A549 (cell line): ENCODE measurements around the gene TXK. TPM values are rescaled to one million over a fixed set of nuclear protein-coding genes. Genes with fewer than 3 reads are reported as not detected.

ENCODE experiments used
- ATAC-seq, 2 experiments: fragments of 200-7000 bp in 1 of 2; fragments of >200 bp in 1 of 2; cut with Nextera tagmentation in 1 of 2; cut with Tn5 transposase in 1 of 2; 3 replicates each; pipeline versions ENCODE4 v1.8.0 to v1.9.1; 2018 to 2020; ENCODE audit warnings: mild to moderate bottlenecking in 1 of 2, moderate library complexity in 1 of 2
- CTCF ChIA-PET: fragments of 300-600 bp; sonication (Branson Sonifier 250); formaldehyde crosslinking; extraction: SDS; loops from one replicate; lab custom pipeline; 2021; ENCODE audit warnings: antibody characterized with exemption, inconsistent platforms; lab: Yijun Ruan, JAX
- POLR2A ChIA-PET: fragments of 350-600 bp; formaldehyde crosslinking; extraction: SDS; loops from one replicate; lab custom pipeline; 2021; ENCODE audit warnings: antibody characterized with exemption, inconsistent platforms; lab: Yijun Ruan, JAX
- DNase-seq, 2 experiments: peaks; one replicate each; pipeline versions ENCODE4 v3.0.0 to v3.0.0-alpha.2; 2011 to 2016; ENCODE audit warnings: low read depth in 1 of 2, low spot score in 1 of 2
- FAIRE-seq: peaks from 2 replicates; lab custom pipeline; 2011; peaks lifted over from hg19 to GRCh38; lab: Jason Lieb, UNC
- H3K27ac ChIP-seq, 2 experiments: fragments of >200 bp; sonication (Bioruptor Twin); formaldehyde crosslinking; 3 replicates each; pipeline ENCODE4 v1.5.1; 2016 to 2017
- H3K4me1 ChIP-seq: fragments of >200 bp; sonication (Bioruptor Twin); formaldehyde crosslinking; 3 replicates; pipeline ENCODE4 v1.6.1; 2016
- H3K4me2 ChIP-seq: fragments of >200 bp; sonication (Bioruptor Twin); formaldehyde crosslinking; 3 replicates; pipeline ENCODE4 v1.6.1; 2016
- H3K4me3 ChIP-seq: fragments of >200 bp; sonication (Bioruptor Twin); formaldehyde crosslinking; 3 replicates; pipeline ENCODE4 v1.5.1; 2016
- H3K9me3 ChIP-seq: fragments of >200 bp; sonication (Bioruptor Twin); formaldehyde crosslinking; 3 replicates; pipeline ENCODE4 v1.6.1; 2016
- CBX2 ChIP-seq: fragments of 200-600 bp; sonication (generic); IDR thresholded peaks from 2 replicates; pipeline ENCODE4 v1.6.1; 2016; ENCODE audit warnings: low read depth, mild to moderate bottlenecking, borderline replicate concordance
- CBX8 ChIP-seq: fragments of 200-600 bp; sonication (generic); IDR thresholded peaks from 2 replicates; pipeline ENCODE4 v1.6.1; 2016
- CHD4 ChIP-seq: fragments of 200-600 bp; sonication (generic); IDR thresholded peaks from 2 replicates; pipeline ENCODE4 v1.6.1; 2016; ENCODE audit warnings: antibody characterized with exemption, mild to moderate bottlenecking, borderline replicate concordance
- EP300 ChIP-seq, 2 experiments: fragments of >200 bp; sonication (Bioruptor Twin); formaldehyde crosslinking; IDR thresholded peaks; 2 replicates in 1 of 2; 3 replicates in 1 of 2; pipeline ENCODE4 v1.6.1; 2016 to 2017
- ESRRA ChIP-seq: fragments of 150-350 bp; IDR thresholded peaks from 2 replicates; pipeline ENCODE4 v1.6.1; 2014; ENCODE audit warnings: mild to moderate bottlenecking, low read length, borderline replicate concordance
- GATA3 ChIP-seq: IDR thresholded peaks from 2 replicates; pipeline ENCODE4 v1.6.1; 2012; ENCODE audit warnings: borderline replicate concordance
- HDAC2 ChIP-seq: fragments of 200-600 bp; sonication (generic); IDR thresholded peaks from 2 replicates; pipeline ENCODE4 v1.6.1; 2016
- HMGXB4 ChIP-seq: fragments of 250-450 bp; sonication (Bioruptor Pico); IDR thresholded peaks from 2 replicates; pipeline ENCODE4 v1.5.0; 2021; ENCODE audit warnings: mild to moderate bottlenecking, moderate library complexity, borderline replicate concordance
- HOXB5 ChIP-seq: fragments of 250-450 bp; sonication (Bioruptor Pico); IDR thresholded peaks from 2 replicates; pipeline ENCODE4 v1.5.0; 2020; ENCODE audit warnings: mild to moderate bottlenecking, moderate library complexity
- JUNB ChIP-seq: fragments of >200 bp; sonication (Bioruptor Twin); formaldehyde crosslinking; IDR thresholded peaks from 2 replicates; pipeline ENCODE4 v1.6.1; 2016
- KDM1A ChIP-seq: fragments of 200-600 bp; sonication (generic); IDR thresholded peaks from 2 replicates; pipeline ENCODE4 v1.6.1; 2016; ENCODE audit warnings: low read depth, mild to moderate bottlenecking
- MAZ ChIP-seq: fragments of 150-350 bp; IDR thresholded peaks from 2 replicates; pipeline ENCODE4 v1.6.1; 2014; ENCODE audit warnings: antibody characterized with exemption, low read depth, low read length, borderline replicate concordance
- NFE2L2 ChIP-seq: fragments of 150-350 bp; conservative IDR thresholded peaks from 2 replicates; pipeline ENCODE4 v1.6.1; 2014; ENCODE audit warnings: low read length
- NR3C1 ChIP-seq: fragments of >200 bp; sonication (Bioruptor Twin); formaldehyde crosslinking; IDR thresholded peaks from 3 replicates; pipeline ENCODE4 v1.6.1; 2017
- PBX3 ChIP-seq: IDR thresholded peaks from 2 replicates; pipeline ENCODE4 v1.6.1; 2012
- PHF8 ChIP-seq: fragments of 200-600 bp; sonication (generic); IDR thresholded peaks from 2 replicates; pipeline ENCODE4 v1.6.1; 2016; ENCODE audit warnings: low read depth, mild to moderate bottlenecking, antibody characterized with exemption, moderate library complexity, borderline replicate concordance
- RCOR1 ChIP-seq: fragments of 150-350 bp; IDR thresholded peaks from 2 replicates; pipeline ENCODE4 v1.6.1; 2014; ENCODE audit warnings: antibody characterized with exemption, low read length, low read depth
- RNF2 ChIP-seq: fragments of 200-600 bp; sonication (generic); IDR thresholded peaks from 2 replicates; pipeline ENCODE4 v1.6.1; 2016; ENCODE audit warnings: low read depth, mild to moderate bottlenecking, antibody characterized with exemption, moderate library complexity, borderline replicate concordance
- SREBF2 ChIP-seq: fragments of 450-650 bp; IDR thresholded peaks from 2 replicates; pipeline ENCODE4 v1.6.1; 2014; ENCODE audit warnings: mild to moderate bottlenecking, moderate library complexity
- TFCP2L1 ChIP-seq: fragments of 250-450 bp; sonication (Bioruptor Pico); IDR thresholded peaks from 2 replicates; pipeline ENCODE4 v1.5.0; 2021; ENCODE audit warnings: mild to moderate bottlenecking
- WGBS: methylation state at CpG from one replicate; pipeline ENCODE4 v1.1.6; 2017; ENCODE audit errors: missing lambda C conversion rate; 5-methylcytosine and 5-hydroxymethylcytosine counted together
- polyA plus RNA-seq, 4 experiments: library from polyadenylated mRNA; depleted of rRNA in 3 of 4; stranded (reverse); fragments of >200 nt; fragmentation: RNase III in 1 of 4; extraction: RNeasy Plus Mini Kit Qiagen cat#74134 plus additional on column Dnase treatment in 1 of 4; gene quantifications; 2 replicates in 3 of 4; 3 replicates in 1 of 4; pipeline ENCODE4 v1.2.3, GENCODE V29; 2011 to 2017
- TF ChIP-seq, protein P1 (sequence below): fragments of >200 bp; sonication (Bioruptor Twin); formaldehyde crosslinking; IDR thresholded peaks from 3 replicates; pipeline ENCODE4 v1.6.1; 2016
- TF ChIP-seq, protein P2 (sequence below): IDR thresholded peaks from 2 replicates; pipeline ENCODE4 v1.6.1; 2012
- TF ChIP-seq, protein P3 (sequence below): fragments of >200 bp; sonication (Bioruptor Twin); formaldehyde crosslinking; IDR thresholded peaks from 3 replicates; pipeline ENCODE4 v1.5.1; 2016

TXK gene
- polyA plus RNA-seq, 2 of the 4 experiments (the other 2 are of a cell fraction): 0.06 to 0.14 TPM

- 82% methylated on average over 3 of the region's 3 CpGs for WGBS
- Histone ChIP-seq H3K27ac (no peak overlapping the region), H3K4me3 (no peak overlapping the region), H3K9me3 (no peaks in the 10 kb centered on the region), H3K4me1 (no peaks in the 10 kb centered on the region; the same call in 2 of the 3 replicates), H3K4me2 (no peak overlapping the region)
- CTCF ChIA-PET: interaction anchor here (4.5 kb wide), 1 partner anchor 11 kb away, joined by 17 read pairs; no protein-coding TSS in a partner anchor
- ATAC-seq (no peak), DNase-seq (no peak), FAIRE-seq (no peak)
- POLR2A ChIA-PET: no interaction called here
- TF ChIP-seq TFCP2L1 (CRISPR knock-in tag) (no peak), CBX8 (no peak)
Measured at GRCh38 chr4:48138936-48139335, 4.9 kb upstream of the TXK start.

- 89% methylated on average over 7 of the region's 7 CpGs for WGBS
- POLR2A ChIA-PET: no interaction called here
- CTCF ChIA-PET: interaction anchor here (4.5 kb wide), 1 partner anchor 10 kb away, joined by 17 read pairs; no protein-coding TSS in a partner anchor
Measured at GRCh38 chr4:48138511-48138910, 4.5 kb upstream of the TXK start.

DNA sequence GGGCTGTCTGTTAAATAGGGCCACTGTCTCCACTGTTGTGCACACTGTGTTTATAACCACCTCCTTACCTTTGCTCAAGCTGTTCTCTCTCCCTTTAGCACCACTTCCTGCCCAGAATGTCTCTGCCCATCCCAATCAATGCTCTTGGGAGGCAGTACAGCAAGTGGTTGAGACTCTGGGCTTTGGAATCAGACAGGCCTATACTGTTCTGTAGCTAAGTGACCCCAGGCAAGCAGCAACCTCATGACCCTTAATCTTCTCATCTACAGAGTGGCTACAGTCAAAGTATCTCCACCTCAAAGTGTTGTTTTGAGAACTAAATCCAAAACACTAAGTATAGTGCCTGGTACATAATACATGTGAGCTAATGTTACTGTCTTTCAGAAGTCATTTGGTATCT lies 3.8 kb upstream of the TXK start:
- ChIA-PET POLR2A (no interaction called here), CTCF (interaction anchor here (4.5 kb wide), 1 partner anchor 10 kb away, joined by 17 read pairs; no protein-coding TSS in a partner anchor)
- ATAC-seq (no peak), FAIRE-seq (no peak), DNase-seq (no peak)
- Histone ChIP-seq H3K4me2 (no peak overlapping the region), H3K4me3 (no peak overlapping the region), H3K27ac (no peak overlapping the region), H3K9me3 (no peaks in the 10 kb centered on the region), H3K4me1 (no peaks in the 10 kb centered on the region; the same call in 2 of the 3 replicates)
- TF ChIP-seq KDM1A (no peak), GATA3 (no peak), RCOR1 (no peak), HDAC2 (no peak), CBX8 (no peak), HMGXB4 (CRISPR knock-in tag) (no peak), ESRRA (no peak), PBX3 (no peak), MAZ (no peak)
- TF ChIP-seq, protein P1, sequence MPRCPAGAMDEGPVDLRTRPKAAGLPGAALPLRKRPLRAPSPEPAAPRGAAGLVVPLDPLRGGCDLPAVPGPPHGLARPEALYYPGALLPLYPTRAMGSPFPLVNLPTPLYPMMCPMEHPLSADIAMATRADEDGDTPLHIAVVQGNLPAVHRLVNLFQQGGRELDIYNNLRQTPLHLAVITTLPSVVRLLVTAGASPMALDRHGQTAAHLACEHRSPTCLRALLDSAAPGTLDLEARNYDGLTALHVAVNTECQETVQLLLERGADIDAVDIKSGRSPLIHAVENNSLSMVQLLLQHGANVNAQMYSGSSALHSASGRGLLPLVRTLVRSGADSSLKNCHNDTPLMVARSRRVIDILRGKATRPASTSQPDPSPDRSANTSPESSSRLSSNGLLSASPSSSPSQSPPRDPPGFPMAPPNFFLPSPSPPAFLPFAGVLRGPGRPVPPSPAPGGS: no peak
- TF ChIP-seq, protein P2, sequence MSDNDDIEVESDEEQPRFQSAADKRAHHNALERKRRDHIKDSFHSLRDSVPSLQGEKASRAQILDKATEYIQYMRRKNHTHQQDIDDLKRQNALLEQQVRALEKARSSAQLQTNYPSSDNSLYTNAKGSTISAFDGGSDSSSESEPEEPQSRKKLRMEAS: no peak

More at GRCh38 chr4:48138511-48138910, 4.5 kb upstream of the TXK start:
- ATAC-seq (no peak), DNase-seq (no peak), FAIRE-seq (no peak)
- Histone ChIP-seq H3K9me3 (no peaks in the 10 kb centered on the region), H3K4me2 (no peak overlapping the region), H3K4me1 (no peaks in the 10 kb centered on the region; the same call in 2 of the 3 replicates), H3K27ac (no peak overlapping the region), H3K4me3 (no peak overlapping the region)
- no peak for TF ChIP-seq PHF8
- no peak for TF ChIP-seq NR3C1
- no peak for TF ChIP-seq RNF2
- TF ChIP-seq CBX2: no peak

GRCh38 chr4:48133669-48134068 lies 381 bp downstream of the TXK start:
- FAIRE-seq (no peak), ATAC-seq (no peak), DNase-seq (no peak)
- Histone ChIP-seq H3K27ac (no peak overlapping the region), H3K9me3 (no peaks in the 10 kb centered on the region), H3K4me1 (peaks cover 11% of the 10 kb centered on the region; the same call in 2 of the 3 replicates), H3K4me2 (no peak overlapping the region), H3K4me3 (no peak overlapping the region)
- POLR2A ChIA-PET: no interaction called here
- CTCF ChIA-PET: no interaction called here
- TF ChIP-seq, protein P3, sequence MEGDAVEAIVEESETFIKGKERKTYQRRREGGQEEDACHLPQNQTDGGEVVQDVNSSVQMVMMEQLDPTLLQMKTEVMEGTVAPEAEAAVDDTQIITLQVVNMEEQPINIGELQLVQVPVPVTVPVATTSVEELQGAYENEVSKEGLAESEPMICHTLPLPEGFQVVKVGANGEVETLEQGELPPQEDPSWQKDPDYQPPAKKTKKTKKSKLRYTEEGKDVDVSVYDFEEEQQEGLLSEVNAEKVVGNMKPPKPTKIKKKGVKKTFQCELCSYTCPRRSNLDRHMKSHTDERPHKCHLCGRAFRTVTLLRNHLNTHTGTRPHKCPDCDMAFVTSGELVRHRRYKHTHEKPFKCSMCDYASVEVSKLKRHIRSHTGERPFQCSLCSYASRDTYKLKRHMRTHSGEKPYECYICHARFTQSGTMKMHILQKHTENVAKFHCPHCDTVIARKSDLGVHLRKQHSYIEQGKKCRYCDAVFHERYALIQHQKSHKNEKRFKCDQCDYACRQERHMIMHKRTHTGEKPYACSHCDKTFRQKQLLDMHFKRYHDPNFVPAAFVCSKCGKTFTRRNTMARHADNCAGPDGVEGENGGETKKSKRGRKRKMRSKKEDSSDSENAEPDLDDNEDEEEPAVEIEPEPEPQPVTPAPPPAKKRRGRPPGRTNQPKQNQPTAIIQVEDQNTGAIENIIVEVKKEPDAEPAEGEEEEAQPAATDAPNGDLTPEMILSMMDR: no peak
- TF ChIP-seq MAZ (no peak), HMGXB4 (CRISPR knock-in tag) (no peak), HOXB5 (CRISPR knock-in tag) (no peak), EP300 (IDR thresholded peaks at IDR 0.05) (no peak), PHF8 (no peak), JUNB (no peak), NFE2L2 (no peak), CHD4 (no peak), TFCP2L1 (CRISPR knock-in tag) (no peak), SREBF2 (no peak), RNF2 (no peak)
